NT2/D1 (cell line): ENCODE results near the gene PGM2.

ENCODE experiments used
- SUZ12 ChIP-seq: IDR thresholded peaks from 2 replicates; pipeline ENCODE4 v1.6.1; 2011; ENCODE audit not compliant: insufficient read length, insufficient read depth; ENCODE audit errors: extremely low read depth
- YY1 ChIP-seq: IDR thresholded peaks from 2 replicates; pipeline ENCODE4 v1.6.1; 2011; ENCODE audit not compliant: insufficient read length, insufficient read depth
- ZNF274 ChIP-seq: IDR thresholded peaks from 2 replicates; pipeline ENCODE4 v1.6.1; 2011; ENCODE audit warnings: mild to moderate bottlenecking, low read depth, low read length

DNA sequence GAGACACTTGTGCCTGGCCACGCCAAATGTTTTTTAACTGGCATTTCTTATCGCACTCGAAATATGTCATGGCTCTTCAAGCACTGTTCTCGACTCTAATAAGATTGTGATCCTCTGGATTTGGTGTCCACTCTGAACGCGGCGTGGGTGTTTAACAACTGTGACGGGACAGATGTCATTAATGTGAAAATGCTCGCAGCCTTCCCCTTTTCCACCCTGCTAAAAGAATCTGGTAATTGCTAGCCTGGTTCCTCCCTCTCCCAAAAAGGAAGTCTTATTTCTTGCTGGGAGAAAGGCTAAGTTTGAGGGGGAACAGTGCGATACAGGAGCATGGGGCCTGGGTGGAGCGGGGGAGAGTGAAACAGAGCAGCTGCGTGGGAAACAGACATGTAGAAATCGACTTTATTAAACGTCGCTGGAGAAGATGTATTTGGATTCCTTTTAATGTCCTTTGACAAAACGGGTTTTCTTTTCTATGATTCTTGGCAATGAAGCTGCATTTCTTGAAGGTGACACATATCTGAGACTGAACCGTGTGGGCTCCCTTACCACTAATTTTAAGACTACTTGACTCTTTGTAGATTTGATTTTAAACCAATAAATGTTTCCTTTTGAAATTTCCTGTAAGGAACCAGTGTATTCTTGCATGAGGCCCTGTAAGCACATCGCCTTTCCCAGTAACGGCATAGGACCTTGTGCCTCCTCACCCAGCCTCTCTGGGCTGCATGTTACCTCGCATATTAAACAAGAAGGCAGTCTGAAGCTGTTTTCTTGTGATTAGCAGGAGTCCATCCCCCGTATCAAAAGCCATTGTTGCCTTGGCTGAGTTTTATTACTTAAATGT lies 82.2 kb downstream of the PGM2 start:
- no peak for TF ChIP-seq ZNF274
- no peak for TF ChIP-seq YY1
- no peak for TF ChIP-seq SUZ12
